ENCODE results near the gene PDXDC1. TPM values are rescaled to one million over a fixed set of nuclear protein-coding genes. Genes with fewer than 3 reads are reported as not detected.
"Not testable (repeated sequence)": the region's sequence is repeated elsewhere in the genome, so short reads cannot be mapped to it uniquely, and the experiment has no call there.

The PDXDC1 gene
- total RNA-seq, 2 donors from 2014 or later, result 68.9 to 70.2 TPM

- DNase-seq (ENCODE audit: low spot score); H3K27me3 Mint-ChIP-seq; H3K9me3 Mint-ChIP-seq: not testable (repeated sequence)
- Mint-ChIP-seq H3K4me1 (ENCODE audit: low read depth in 2 of 2) (peaks cover 19 to 27% of the 10 kb centered on the region in 2 donors), H3K4me3 (peak overlapping the region; percentile 40), H3K27ac (peak overlapping the region; percentile 81 to 88), H3K36me3 (peaks cover 21% of the 10 kb centered on the region)
- peak; percentile 75 for ATAC-seq
Observed at GRCh38 chr16:15062085-15062810, 87.4 kb downstream of the PDXDC1 start.

- H3K4me1 Mint-ChIP-seq (ENCODE audit: low read depth in 2 of 2), result peaks cover 19 to 25% of the 10 kb centered on the region in 2 donors
- ATAC-seq (peak; percentile 88), DNase-seq (ENCODE audit: low spot score) (peak; percentile 65)
- peaks cover 14% of the 10 kb centered on the region for H3K36me3 Mint-ChIP-seq
- H3K27me3 Mint-ChIP-seq, H3K4me3 Mint-ChIP-seq, H3K9me3 Mint-ChIP-seq: not testable (repeated sequence)
- peak overlapping the region in 1 of 2 donors; percentile 78 for H3K27ac Mint-ChIP-seq
Observed at GRCh38 chr16:15065961-15066360, 91.1 kb downstream of the PDXDC1 start.

GRCh38 chr16:15066690-15067089 lies 91.9 kb downstream of the PDXDC1 start:
- H3K9me3 Mint-ChIP-seq; H3K4me3 Mint-ChIP-seq; H3K36me3 Mint-ChIP-seq; ATAC-seq; DNase-seq (ENCODE audit: low spot score); H3K27me3 Mint-ChIP-seq; H3K27ac Mint-ChIP-seq: not testable (repeated sequence)
- H3K4me1 Mint-ChIP-seq (ENCODE audit: low read depth in 2 of 2), result peaks cover 17 to 18% of the 10 kb centered on the region in 2 donors

- ATAC-seq; H3K27me3 Mint-ChIP-seq; H3K4me3 Mint-ChIP-seq; H3K36me3 Mint-ChIP-seq; H3K27ac Mint-ChIP-seq; H3K4me1 Mint-ChIP-seq (ENCODE audit: low read depth in 2 of 2); DNase-seq (ENCODE audit: low spot score); H3K9me3 Mint-ChIP-seq: not testable (repeated sequence)
Observed at GRCh38 chr16:15071013-15071412, 96.2 kb downstream of the PDXDC1 start.

GRCh38 chr16:15071916-15072769 lies 97.3 kb downstream of the PDXDC1 start:
- H3K9me3 Mint-ChIP-seq; H3K27me3 Mint-ChIP-seq; DNase-seq (ENCODE audit: low spot score); ATAC-seq; H3K4me3 Mint-ChIP-seq: not testable (repeated sequence)
- peaks cover 13% of the 10 kb centered on the region for H3K36me3 Mint-ChIP-seq
- peaks cover 8 to 11% of the 10 kb centered on the region in 2 donors for H3K4me1 Mint-ChIP-seq (ENCODE audit: low read depth in 2 of 2)
- H3K27ac Mint-ChIP-seq, result peak overlapping the region in 1 of 2 donors; percentile 17

- peaks cover 8 to 11% of the 10 kb centered on the region in 2 donors for H3K4me1 Mint-ChIP-seq (ENCODE audit: low read depth in 2 of 2)
- DNase-seq (ENCODE audit: low spot score), result no peak
- ATAC-seq, result no peak
- no peak overlapping the region for H3K27ac Mint-ChIP-seq
- H3K36me3 Mint-ChIP-seq, result peaks cover 13% of the 10 kb centered on the region
- no peaks in the 10 kb centered on the region for H3K9me3 Mint-ChIP-seq
- no peaks in the 10 kb centered on the region for H3K27me3 Mint-ChIP-seq
- H3K4me3 Mint-ChIP-seq, result no peak overlapping the region
Observed at GRCh38 chr16:15073101-15073500, 98.3 kb downstream of the PDXDC1 start.

- Mint-ChIP-seq H3K27ac (peak overlapping the region; percentile 44 to 72), H3K4me3 (peak overlapping the region; percentile 50), H3K4me1 (ENCODE audit: low read depth in 2 of 2) (peaks cover 8 to 23% of the 10 kb centered on the region in 2 donors), H3K36me3 (peaks cover 24% of the 10 kb centered on the region)
- peak in 1 of 2 donors; percentile 65 for ATAC-seq
- not testable (repeated sequence) for DNase-seq (ENCODE audit: low spot score); H3K27me3 Mint-ChIP-seq; H3K9me3 Mint-ChIP-seq
Observed at GRCh38 chr16:15076161-15076560, 101.3 kb downstream of the PDXDC1 start.

GRCh38 chr16:15080883-15081282 lies 106.1 kb downstream of the PDXDC1 start:
- not testable (repeated sequence) for H3K4me3 Mint-ChIP-seq; H3K27ac Mint-ChIP-seq; H3K9me3 Mint-ChIP-seq; DNase-seq (ENCODE audit: low spot score); ATAC-seq; H3K27me3 Mint-ChIP-seq
- peaks cover 42% of the 10 kb centered on the region for H3K36me3 Mint-ChIP-seq
- H3K4me1 Mint-ChIP-seq (ENCODE audit: low read depth in 2 of 2), result peaks cover 2 to 27% of the 10 kb centered on the region in 2 donors

- Mint-ChIP-seq H3K36me3 (peaks cover 35% of the 10 kb centered on the region), H3K4me1 (ENCODE audit: low read depth in 2 of 2) (peaks cover 0 to 21% of the 10 kb centered on the region in 2 donors), H3K27ac (peak overlapping the region in 1 of 2 donors; percentile 79), H3K4me3 (peak overlapping the region; percentile 52)
- not testable (repeated sequence) for H3K27me3 Mint-ChIP-seq; DNase-seq (ENCODE audit: low spot score); H3K9me3 Mint-ChIP-seq
- peak in 1 of 2 donors; percentile 85 for ATAC-seq
Observed at GRCh38 chr16:15082788-15083187, 108.0 kb downstream of the PDXDC1 start.

- not testable (repeated sequence) for DNase-seq (ENCODE audit: low spot score); H3K9me3 Mint-ChIP-seq; ATAC-seq; H3K27me3 Mint-ChIP-seq; H3K4me3 Mint-ChIP-seq; H3K27ac Mint-ChIP-seq
- Mint-ChIP-seq H3K4me1 (ENCODE audit: low read depth in 2 of 2) (peaks cover 16 to 18% of the 10 kb centered on the region in 2 donors), H3K36me3 (peaks cover 17% of the 10 kb centered on the region)
Observed at GRCh38 chr16:15090663-15091269, 115.9 kb downstream of the PDXDC1 start.

GRCh38 chr16:15093571-15093954 lies 118.7 kb downstream of the PDXDC1 start:
- DNase-seq (ENCODE audit: low spot score); H3K27me3 Mint-ChIP-seq; H3K9me3 Mint-ChIP-seq; ATAC-seq: not testable (repeated sequence)
- peak overlapping the region; percentile 96 to 98 for H3K27ac Mint-ChIP-seq
- peaks cover 16 to 18% of the 10 kb centered on the region in 2 donors for H3K4me1 Mint-ChIP-seq (ENCODE audit: low read depth in 2 of 2)
- peaks cover 17% of the 10 kb centered on the region for H3K36me3 Mint-ChIP-seq
- peak overlapping the region; percentile 98 for H3K4me3 Mint-ChIP-seq

GRCh38 chr16:15093955-15094827 lies 119.4 kb downstream of the PDXDC1 start, which contains the start of gene RRN3:
Gene RRN3, minus strand, starts transcription at chr16:15094272. Its CDS starts 39 bp downstream, at chr16:15094233.
- peak; percentile 94 for DNase-seq (ENCODE audit: low spot score)
- H3K27me3 Mint-ChIP-seq, H3K9me3 Mint-ChIP-seq: not testable (repeated sequence)
- Mint-ChIP-seq H3K36me3 (peaks cover 17% of the 10 kb centered on the region), H3K4me3 (peak within 1 kb of the TSS; percentile 98), H3K4me1 (ENCODE audit: low read depth in 2 of 2) (peaks cover 16 to 18% of the 10 kb centered on the region in 2 donors), H3K27ac (peak within 1 kb of the TSS; percentile 96 to 98)
- ATAC-seq, result peak; percentile 100

- not testable (repeated sequence) for H3K4me3 Mint-ChIP-seq; ATAC-seq; H3K27ac Mint-ChIP-seq; H3K9me3 Mint-ChIP-seq; H3K27me3 Mint-ChIP-seq; DNase-seq (ENCODE audit: low spot score)
- Mint-ChIP-seq H3K36me3 (peaks cover 12% of the 10 kb centered on the region), H3K4me1 (ENCODE audit: low read depth in 2 of 2) (peaks cover 16 to 18% of the 10 kb centered on the region in 2 donors)
Observed at GRCh38 chr16:15096583-15096972, 121.8 kb downstream of the PDXDC1 start.

Data from natural killer cell treated with Interleukin-12 subunit alpha and Interleukin-12 subunit beta and Interleukin-15 and Interleukin-18, amount 100 ng/mL, for 72 hours (primary cell).